CD4-positive, alpha-beta T cell treated with Interleukin-2 at 100 ng/mL for 4 hours (primary cell): ENCODE measurements around the gene ZNF319.
A peak's percentile ranks its signal among the peaks of the same experiment; 100 is the strongest.

Experiments used
- DNase-seq: peaks from one replicate; pipeline ENCODE4 v3.0.0-alpha.2; 2020; ENCODE audit warnings: low spot score

ZNF319 gene

DNA sequence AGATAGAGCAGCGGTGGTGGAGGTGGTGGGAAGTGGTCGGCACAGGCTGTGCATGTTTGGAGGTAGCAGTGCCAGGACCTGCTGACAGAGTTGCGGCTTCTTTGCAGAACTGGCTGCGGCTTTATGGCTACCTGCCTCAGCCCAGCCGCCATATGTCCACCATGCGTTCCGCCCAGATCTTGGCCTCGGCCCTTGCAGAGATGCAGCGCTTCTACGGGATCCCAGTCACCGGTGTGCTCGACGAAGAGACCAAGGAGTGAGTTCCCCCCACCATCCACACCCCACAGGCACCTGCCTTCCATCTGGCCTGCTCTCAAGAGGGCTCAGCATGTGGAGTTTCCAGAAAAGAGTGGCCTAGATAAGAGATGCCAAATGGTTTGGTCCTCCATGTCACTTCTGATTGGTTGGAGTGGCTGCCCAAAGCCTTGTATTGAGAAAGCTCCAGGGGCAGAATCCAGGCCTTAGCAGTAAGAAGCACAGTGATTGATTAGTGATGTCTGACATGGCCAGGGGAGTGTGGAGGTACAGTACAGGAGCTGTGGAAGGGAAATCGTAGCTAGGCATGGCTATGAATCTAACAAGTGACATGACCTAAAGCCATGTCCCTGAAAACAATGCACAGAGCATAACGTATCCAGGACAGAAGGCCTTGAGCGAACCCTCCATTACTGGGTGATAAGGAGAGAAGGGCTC is 37.0 kb upstream of the ZNF319 start:
- DNase-seq: no peak

GRCh38 chr16:58036943-58037342 is 36.5 kb upstream of the ZNF319 start:
- DNase-seq: no peak

DNA sequence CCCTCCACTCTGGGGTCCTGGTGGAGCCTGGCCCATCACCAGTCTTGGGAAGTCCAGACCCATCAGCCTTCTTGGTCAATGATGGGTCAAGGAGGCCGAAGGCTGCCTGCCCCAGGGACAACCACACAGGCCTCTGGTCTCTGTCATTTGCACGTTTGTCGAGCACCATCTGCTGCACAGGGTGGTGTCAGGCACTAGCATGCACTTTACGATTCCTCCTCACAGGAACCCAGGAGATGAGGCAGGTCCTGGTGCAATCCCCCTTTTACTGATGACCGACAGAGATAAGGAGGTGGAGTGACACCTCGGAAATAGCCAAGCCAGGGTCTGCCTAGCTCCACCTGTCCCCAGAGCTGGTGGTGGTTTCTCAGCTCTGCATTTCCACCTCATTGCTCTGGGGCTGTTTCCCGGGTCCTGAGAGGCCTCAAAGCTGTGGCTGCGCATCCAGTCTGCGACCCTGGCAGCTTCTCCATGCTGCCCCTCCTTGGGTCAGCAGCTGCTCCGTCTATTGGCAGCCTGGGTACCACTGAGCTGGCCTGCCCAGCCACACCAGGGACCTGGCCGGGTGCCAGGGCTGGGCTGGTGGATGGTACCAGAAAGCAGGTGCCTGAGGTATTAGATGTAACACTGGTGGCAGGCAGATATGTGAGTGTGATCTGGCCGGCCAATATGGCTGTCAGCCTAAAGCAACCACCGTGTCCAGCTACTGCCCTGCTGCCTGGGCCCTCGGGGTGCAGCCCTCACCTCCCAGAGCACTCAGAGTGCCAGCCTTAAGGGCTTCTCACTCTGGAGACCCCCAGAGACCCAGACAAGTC is 35.1 kb upstream of the ZNF319 start:
- no peak for DNase-seq

DNA sequence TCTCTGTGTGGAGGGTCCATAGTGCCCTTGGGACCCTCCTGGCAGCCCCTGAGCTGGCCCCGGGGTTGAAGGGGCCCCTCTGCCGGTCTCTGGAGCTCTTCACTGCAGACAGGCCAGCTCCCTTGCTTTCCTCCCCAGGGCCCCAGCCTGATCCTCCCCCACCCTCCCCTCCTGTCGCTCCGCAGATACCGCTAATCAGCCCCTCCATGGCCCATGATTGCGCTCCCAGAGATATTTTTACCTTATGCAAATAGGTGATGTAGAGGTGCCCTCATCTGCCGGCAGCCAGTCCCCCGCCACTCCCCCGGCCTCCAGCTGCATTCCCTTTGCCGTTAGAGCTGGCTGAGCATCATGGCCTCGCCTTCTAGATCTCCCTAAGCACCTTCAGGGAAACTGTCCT is 34.3 kb upstream of the ZNF319 start:
- no peak for DNase-seq

- no peak for DNase-seq
These were observed 33.7 kb upstream of the ZNF319 start for GRCh38 chr16:58034128-58034685.

DNA sequence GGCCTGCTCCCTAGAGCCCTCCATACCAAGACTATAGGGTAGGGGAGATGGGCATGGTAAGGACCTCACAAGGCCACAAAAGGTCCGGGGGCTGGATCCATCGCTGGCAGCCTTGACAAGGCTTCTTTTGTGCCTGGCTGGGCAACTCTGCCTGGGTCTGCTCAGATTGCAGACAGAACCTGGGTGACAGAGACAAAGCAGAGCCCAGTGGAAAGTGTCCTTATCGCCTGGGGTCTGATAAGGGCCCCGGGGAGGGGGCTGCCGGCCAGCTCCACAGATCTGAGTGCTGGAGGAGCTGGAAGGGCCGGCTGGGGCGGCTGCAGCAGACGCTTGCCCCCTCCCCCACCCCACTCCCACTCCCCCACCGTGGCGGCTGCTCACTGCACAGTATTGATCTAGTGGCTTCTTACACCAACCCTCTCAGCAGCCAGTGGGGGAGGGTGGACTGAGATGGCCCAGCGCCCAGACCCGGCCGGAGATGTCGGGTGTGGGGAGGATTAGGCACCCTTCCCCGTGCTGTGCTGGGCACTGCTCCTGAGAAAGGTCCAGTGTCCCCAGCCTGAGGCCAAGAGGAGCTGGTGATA is 32.3 kb upstream of the ZNF319 start:
- DNase-seq: no peak

GRCh38 chr16:58031016-58031800 is 30.7 kb upstream of the ZNF319 start:
- DNase-seq: no peak

DNA sequence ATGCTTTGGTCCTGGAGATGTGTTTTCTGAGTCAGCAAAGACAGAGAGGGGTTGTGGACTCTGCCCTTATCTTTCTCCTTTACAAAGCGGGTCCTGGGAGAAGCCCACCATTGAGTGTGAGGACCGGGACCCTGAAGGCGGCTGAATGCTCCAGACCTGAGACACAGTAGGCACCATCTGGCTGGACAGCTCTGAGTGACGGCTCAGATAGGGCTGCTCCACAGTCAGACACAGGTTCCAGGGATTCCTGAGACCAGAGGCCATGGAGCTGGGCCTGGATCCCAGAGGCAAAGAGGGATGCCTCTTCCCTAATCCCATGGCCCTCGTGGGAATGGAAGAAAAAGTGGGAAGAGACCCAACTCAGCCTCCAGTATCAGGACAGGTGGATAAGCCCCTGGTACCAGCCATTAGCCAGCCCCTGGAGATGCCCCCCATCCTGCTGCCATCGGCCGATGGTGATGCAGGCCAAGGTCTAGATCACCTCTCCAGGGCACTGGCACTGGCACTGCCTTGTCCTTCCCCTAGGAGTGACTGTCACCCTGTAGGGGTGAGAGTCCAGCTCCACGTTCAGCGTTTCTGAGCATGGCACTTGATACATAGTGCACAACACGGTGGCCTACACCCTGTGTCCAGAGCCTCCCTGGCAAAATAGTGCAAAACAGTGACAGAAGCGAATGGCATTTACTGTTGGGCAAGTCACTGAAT is 29.8 kb upstream of the ZNF319 start:
- no peak for DNase-seq

- DNase-seq: no peak
These were observed 28.9 kb upstream of the ZNF319 start for GRCh38 chr16:58029410-58029809.

- DNase-seq: no peak
These were observed 28.1 kb upstream of the ZNF319 start for GRCh38 chr16:58028541-58029070.

- no peak for DNase-seq
These were observed 27.5 kb upstream of the ZNF319 start for GRCh38 chr16:58027916-58028455.

DNA sequence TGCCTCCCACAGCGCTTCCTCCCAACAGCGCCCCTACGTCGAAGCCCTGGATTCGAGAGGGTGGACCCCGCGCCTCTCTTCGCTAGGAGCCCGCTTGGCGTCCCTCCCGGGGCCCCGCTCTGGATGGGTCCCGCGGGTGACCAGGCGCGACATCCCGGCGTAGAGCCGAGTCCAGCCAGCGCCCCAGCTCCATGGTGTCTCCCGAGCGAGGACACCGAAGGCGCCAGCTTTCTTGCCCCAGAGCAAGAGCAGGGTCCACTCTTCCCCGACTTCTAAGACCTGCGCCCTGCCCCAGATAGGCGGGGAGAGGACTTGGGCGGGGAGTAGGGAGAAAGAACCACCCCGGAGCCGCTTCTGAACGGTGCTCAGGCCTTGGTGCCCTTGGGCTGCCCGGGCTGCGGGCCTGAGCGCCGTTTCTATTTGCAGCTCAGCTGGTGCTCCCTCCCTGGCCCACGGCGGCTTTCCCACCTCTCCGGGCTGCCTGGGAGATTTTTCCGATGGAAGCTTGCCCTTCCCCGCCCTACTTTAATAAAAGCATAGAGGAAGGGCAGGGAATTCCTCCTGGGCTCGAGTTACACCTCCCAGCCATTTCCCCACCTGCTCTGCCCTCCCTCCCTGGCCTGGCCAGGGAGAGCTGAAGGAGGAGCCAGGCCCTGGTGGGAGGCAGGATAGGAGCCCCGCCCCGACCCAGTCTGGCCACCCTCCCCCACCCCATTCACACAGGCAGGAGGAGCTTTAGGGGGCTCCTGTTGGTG is 26.9 kb upstream of the ZNF319 start:
- no peak for DNase-seq

DNA sequence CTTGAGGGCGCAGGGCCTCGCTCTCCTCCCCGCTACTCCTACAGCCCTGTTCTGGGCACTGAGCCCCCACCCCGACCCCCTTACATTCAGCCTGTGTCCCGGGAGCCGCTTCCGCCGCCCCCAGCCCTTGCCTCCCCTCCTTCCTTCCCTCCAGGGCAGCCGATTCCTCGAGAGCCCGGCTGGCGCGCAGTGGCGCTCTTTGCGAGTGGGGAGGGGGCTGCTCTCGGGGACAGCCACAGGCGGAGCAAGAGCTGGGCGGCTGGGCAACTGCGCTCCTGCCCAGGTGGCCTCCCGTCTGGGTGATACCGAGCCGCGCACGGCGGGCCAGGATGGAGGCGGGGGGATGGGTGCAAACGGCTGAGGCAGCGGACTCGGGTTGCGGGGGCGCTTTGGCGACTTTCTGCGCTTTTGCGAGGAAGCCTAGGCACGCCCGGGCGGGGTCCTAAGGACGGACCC is 26.3 kb upstream of the ZNF319 start:
- no peak for DNase-seq

DNA sequence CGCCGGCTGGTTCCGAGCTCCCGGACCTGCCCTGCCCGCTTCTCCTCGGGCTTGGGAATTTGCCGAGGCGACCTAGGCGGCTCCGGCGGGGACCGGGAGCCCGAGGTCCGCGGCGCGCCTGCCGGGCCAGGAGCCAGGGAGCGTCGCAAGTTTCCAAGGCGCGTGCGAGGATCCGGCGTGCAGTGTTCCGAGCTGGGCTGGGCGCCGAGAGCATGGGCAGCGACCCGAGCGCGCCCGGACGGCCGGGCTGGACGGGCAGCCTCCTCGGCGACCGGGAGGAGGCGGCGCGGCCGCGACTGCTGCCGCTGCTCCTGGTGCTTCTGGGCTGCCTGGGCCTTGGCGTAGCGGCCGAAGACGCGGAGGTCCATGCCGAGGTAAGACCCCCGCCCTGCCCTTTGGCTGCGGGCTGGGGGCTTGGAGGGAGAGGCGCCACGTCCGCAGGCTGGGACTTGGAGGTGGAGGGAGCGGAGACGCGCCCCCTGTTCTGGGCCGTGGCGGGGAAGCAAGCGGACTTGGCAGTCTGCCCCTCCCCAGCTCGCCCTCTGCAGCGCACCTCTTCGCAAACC is 25.8 kb upstream of the ZNF319 start:
- DNase-seq: no peak

- DNase-seq: peak; percentile 61
These were observed 25.1 kb upstream of the ZNF319 start, which contains the start of gene MMP15 for GRCh38 chr16:58025351-58026138. Gene MMP15 (plus strand): TSS chr16:58025754. CDS start chr16:58026351, 597 bp downstream.

GRCh38 chr16:58024486-58025350 is 24.2 kb upstream of the ZNF319 start:
- DNase-seq: peak; percentile 19

DNA sequence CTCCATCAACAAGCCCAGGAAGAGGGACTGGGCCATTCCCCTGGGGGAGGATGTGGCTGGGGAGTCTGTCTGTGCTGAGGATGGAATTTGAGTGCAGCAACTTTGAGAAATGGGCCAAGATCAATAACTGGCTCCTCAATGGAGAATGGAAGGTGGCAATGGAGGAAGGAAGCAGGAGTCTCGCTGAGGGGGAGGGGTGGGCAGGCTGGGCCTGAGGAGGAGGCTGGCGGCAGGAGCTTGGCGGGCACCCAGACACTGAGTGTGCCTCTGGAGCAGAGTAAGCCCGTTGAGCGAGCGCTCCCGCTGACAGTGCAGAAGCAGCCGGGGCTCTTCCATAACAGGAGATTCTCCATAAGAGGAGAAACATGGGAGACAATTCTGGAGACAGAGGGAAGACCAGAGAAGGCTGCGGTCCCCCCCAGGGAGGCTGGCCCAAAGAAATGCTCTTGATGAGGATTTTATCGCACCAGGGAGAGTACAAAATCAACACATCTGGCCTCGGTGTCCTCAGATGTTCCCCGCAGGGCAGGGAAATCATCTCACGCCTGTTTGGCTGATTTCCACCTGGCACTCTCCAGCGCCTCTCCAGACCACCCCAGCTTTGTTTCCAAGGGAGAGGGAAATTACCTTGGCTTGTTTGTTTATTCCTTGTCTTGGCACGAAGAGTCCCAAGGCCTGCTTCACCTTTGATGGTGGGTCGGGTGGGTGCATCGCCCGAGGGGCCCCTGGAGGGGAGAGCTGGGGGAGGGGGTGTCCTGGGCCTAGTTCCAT is 22.3 kb upstream of the ZNF319 start:
- DNase-seq: no peak
